Bronchial smooth muscle cell (primary cell): Measurements from ENCODE around the gene POU5F1. TPM values are rescaled to one million over a fixed set of nuclear protein-coding genes. Genes with fewer than 3 reads are reported as not detected.

Source experiments
- total RNA-seq: library from RNA; depleted of rRNA; stranded (reverse); fragments of >200 nt; gene quantifications from 2 replicates; pipeline ENCODE4 v1.2.1, GENCODE V29; 2014

POU5F1 gene
- total RNA-seq: not detected in 2 replicates

GRCh38 chr6:31170600-31170881, at the start of gene POU5F1:
Gene POU5F1, minus strand, starts transcription at chr6:31170682. Its CDS starts 62 bp downstream, at chr6:31170620.

GRCh38 chr6:31158140-31158862, 12.2 kb downstream of the POU5F1 start, which contains the start of gene TCF19:
Gene TCF19, plus strand, starts transcription at chr6:31158589. Its CDS starts 881 bp downstream, at chr6:31159470.

GRCh38 chr6:31157513-31158139, 12.9 kb downstream of the POU5F1 start, which contains the start of gene CCHCR1:
Gene CCHCR1, minus strand, starts transcription at chr6:31157802. Its CDS starts 202 bp downstream, at chr6:31157600.

GRCh38 chr6:31138982-31139381, 31.5 kb downstream of the POU5F1 start, which contains the start of gene PSORS1C2:
Gene PSORS1C2, minus strand, starts transcription at chr6:31139066. Its CDS starts 40 bp downstream, at chr6:31139026.

GRCh38 chr6:31120151-31120915, 50.1 kb downstream of the POU5F1 start, which contains the start of gene CDSN:
Gene CDSN, minus strand, starts transcription at chr6:31120446. Its CDS starts 27 bp downstream, at chr6:31120419.

GRCh38 chr6:31114541-31114878, 56.0 kb downstream of the POU5F1 start, which contains the start of gene PSORS1C1:
Gene PSORS1C1, plus strand, starts transcription at chr6:31114800. Its CDS starts 14,833 bp downstream, at chr6:31129633.

Other genes with a start within 250 kb of the POU5F1 start
- gene SFTA2, start 238.5 kb downstream of the POU5F1 start, total RNA-seq: not detected in 2 replicates
- gene MUCL3, start 229.7 kb downstream of the POU5F1 start, total RNA-seq: not detected in 2 replicates
- not detected in 2 replicates for gene MUC21, start 187.0 kb downstream of the POU5F1 start, total RNA-seq
- not detected in 2 replicates for gene MUC22, start 160.2 kb downstream of the POU5F1 start, total RNA-seq
- gene C6orf15, start 58.1 kb downstream of the POU5F1 start, total RNA-seq: not detected in 2 replicates
- gene PSORS1C1, start 55.9 kb downstream of the POU5F1 start, total RNA-seq: 1.4 and 2.8 TPM in 2 replicates
- gene CDSN, start 50.2 kb downstream of the POU5F1 start, total RNA-seq: not detected in 2 replicates
- gene PSORS1C2, start 31.6 kb downstream of the POU5F1 start, total RNA-seq: not detected in 2 replicates
- 19.7 and 23.5 TPM in 2 replicates for gene CCHCR1, start 12.9 kb downstream of the POU5F1 start, total RNA-seq
- 1.9 and 5.0 TPM in 2 replicates for gene TCF19, start 12.1 kb downstream of the POU5F1 start, total RNA-seq
- 61.2 and 189 TPM in 2 replicates for gene HLA-C, start 101.4 kb upstream of the POU5F1 start, total RNA-seq
- 124 and 192 TPM in 2 replicates for gene HLA-B, start 186.5 kb upstream of the POU5F1 start, total RNA-seq
- gene MICA, start 232.9 kb upstream of the POU5F1 start, total RNA-seq: 46.5 and 68.6 TPM in 2 replicates